Endothelial cell of umbilical vein (primary cell): Measurements from ENCODE around the gene S100A9. TPM values are rescaled to one million over a fixed set of nuclear protein-coding genes. Genes with fewer than 3 reads are reported as not detected.

Source experiments
- BruUV-seq: library from RNA; stranded (reverse); fragments of 400-500 nt; replicated peaks from 2 replicates; lab custom pipeline; 2021; lab: Mats Ljungman, UMichigan
- CTCF ChIA-PET: fragments of 300-600, 350-600 bp; sonication (Branson Sonifier 250); formaldehyde crosslinking; loops from one replicate; lab custom pipeline; 2021; ENCODE audit warnings: antibody characterized with exemption, inconsistent platforms; lab: Charles Lee
- POLR2A ChIA-PET: fragments of 300-600, 350-600 bp; sonication (Branson Sonifier 250); formaldehyde crosslinking; loops from one replicate; lab custom pipeline; 2021; ENCODE audit warnings: antibody characterized with exemption, inconsistent platforms; lab: Charles Lee
- DNase-seq: peaks from one replicate; pipeline ENCODE4 v3.0.0-alpha.2; 2011; ENCODE audit warnings: low read depth, low spot score
- FAIRE-seq: peaks from 2 replicates; lab custom pipeline; 2011; peaks lifted over from hg19 to GRCh38; lab: Jason Lieb, UNC
- H2AFZ ChIP-seq: 2 replicates; pipeline ENCODE4 v1.6.0; 2012; ENCODE audit warnings: low read depth, low read length, control low read depth, inconsistent platforms
- H3K27ac ChIP-seq: 2 replicates; pipeline ENCODE4 v1.5.1; 2011; ENCODE audit warnings: low read depth, mild to moderate bottlenecking, control low read depth, low read length, moderate library complexity; ENCODE audit not compliant: insufficient read depth
- H3K27me3 ChIP-seq, 2 experiments: 2 replicates each; pipeline versions ENCODE4 v1.6.0 to v1.6.1; 2011; ENCODE audit warnings: low read length in 2 of 2, mixed read lengths in 1 of 2; ENCODE audit not compliant: control insufficient read depth in 2 of 2, insufficient read depth in 2 of 2
- H3K36me3 ChIP-seq, 2 experiments: 2 replicates in 1 of 2; 3 replicates in 1 of 2; pipeline ENCODE4 v1.5.1; 2011; ENCODE audit warnings: low read length in 2 of 2, mild to moderate bottlenecking in 1 of 2, moderate library complexity in 1 of 2; ENCODE audit not compliant: control insufficient read depth in 2 of 2, insufficient read depth in 2 of 2; ENCODE audit errors: extremely low read depth in 1 of 2
- H3K4me1 ChIP-seq: 3 replicates; pipeline ENCODE4 v1.5.1; 2011; ENCODE audit warnings: mild to moderate bottlenecking, low read length; ENCODE audit not compliant: control insufficient read depth, insufficient read depth; ENCODE audit errors: extremely low read depth
- H3K4me2 ChIP-seq: 2 replicates; pipeline ENCODE4 v1.6.1; 2011; ENCODE audit warnings: low read length, control low read depth, mixed read lengths; ENCODE audit not compliant: insufficient read depth
- H3K4me3 ChIP-seq, 3 experiments: fragments of 200-600 bp in 1 of 3; sonication (generic), shearing (Covaris generic) in 1 of 3; replicated peaks in 1 of 3; 2 replicates each; pipeline ENCODE4 v1.5.1; 2011 to 2016; ENCODE audit warnings: control low read depth in 3 of 3, low read length in 3 of 3, mild to moderate bottlenecking in 2 of 3, inconsistent platforms in 1 of 3, low read depth in 1 of 3, moderate library complexity in 1 of 3; ENCODE audit not compliant: insufficient read depth in 1 of 3
- H3K79me2 ChIP-seq: 2 replicates; pipeline ENCODE4 v1.6.0; 2012; ENCODE audit warnings: low read length, inconsistent platforms; ENCODE audit not compliant: control insufficient read depth, insufficient read depth
- H3K9ac ChIP-seq: replicated peaks from 2 replicates; pipeline ENCODE3; 2011; ENCODE audit warnings: low read length, control low read depth; ENCODE audit not compliant: insufficient read depth; ENCODE audit errors: extremely low read depth
- H3K9me1 ChIP-seq: replicated peaks from 3 replicates; pipeline ENCODE4 v1.6.0; 2011; ENCODE audit warnings: mild to moderate bottlenecking, low read length; ENCODE audit not compliant: control insufficient read depth, insufficient read depth; ENCODE audit errors: extremely low read depth
- H3K9me3 ChIP-seq: replicated peaks from 2 replicates; pipeline ENCODE4 v1.5.1; 2012; ENCODE audit warnings: low read length, inconsistent platforms; ENCODE audit not compliant: control insufficient read depth, insufficient read depth
- H4K20me1 ChIP-seq: replicated peaks from 2 replicates; pipeline ENCODE3; 2011; ENCODE audit warnings: mild to moderate bottlenecking, low read length; ENCODE audit not compliant: control insufficient read depth, insufficient read depth; ENCODE audit errors: extremely low read depth
- EZH2 ChIP-seq: IDR thresholded peaks from 2 replicates; pipeline ENCODE4 v1.6.1; 2012; ENCODE audit warnings: borderline replicate concordance, low read depth, mild to moderate bottlenecking, moderate library complexity, low read length, inconsistent platforms; ENCODE audit not compliant: severe bottlenecking
- FOS ChIP-seq: IDR thresholded peaks from 2 replicates; pipeline ENCODE4 v1.6.1; 2011; ENCODE audit warnings: mild to moderate bottlenecking, low read length, moderate library complexity, borderline replicate concordance; ENCODE audit not compliant: insufficient read depth
- GATA2 ChIP-seq: IDR thresholded peaks from 2 replicates; pipeline ENCODE4 v1.7.0; 2011; ENCODE audit warnings: low read depth, mild to moderate bottlenecking, moderate library complexity, mixed read lengths, low read length; ENCODE audit not compliant: insufficient read length, insufficient read depth
- JUN ChIP-seq: IDR thresholded peaks from 2 replicates; pipeline ENCODE4 v1.6.1; 2011; ENCODE audit warnings: borderline replicate concordance, low read depth; ENCODE audit not compliant: insufficient read length, insufficient read depth
- MYC ChIP-seq: IDR thresholded peaks from one replicate; pipeline ENCODE4 v1.6.1; 2011; ENCODE audit warnings: mild to moderate bottlenecking, low read depth, low read length
- POLR2A ChIP-seq: IDR thresholded peaks from 2 replicates; pipeline ENCODE4 v1.6.1; 2012; ENCODE audit warnings: low read depth, mild to moderate bottlenecking, control low read depth, low read length
- POLR2AphosphoS5 ChIP-seq: IDR thresholded peaks from 2 replicates; pipeline ENCODE4 v1.6.1; 2012; ENCODE audit warnings: low read depth, mild to moderate bottlenecking, control low read depth, low read length, moderate library complexity; ENCODE audit not compliant: insufficient read depth
- dilution Hi-C: fragments of 300-500 bp; cut with MboI; formaldehyde crosslinking; loops from one replicate; pipeline ENCODE4 v1.15.0; 2019; ENCODE audit warnings: low sequenced_read_pairs; ENCODE audit not compliant: extremely low pct_ligation_motif_present
- intact Hi-C: fragments of 100-400 bp; cut with micrococcal nuclease; formaldehyde crosslinking; loops from one replicate; pipeline ENCODE4 v1.10.0; 2022
- polyA plus RNA-seq, 4 experiments: library from polyadenylated mRNA; depleted of rRNA in 3 of 4; stranded (reverse) in 3 of 4; unstranded in 1 of 4; fragments of >200 nt; gene quantifications; 2 replicates each; pipeline versions ENCODE4 v1.2.1 to v1.2.3, GENCODE V29; 2011 to 2012; ENCODE audit warnings: missing spikeins in 1 of 4
- total RNA-seq: library from RNA; stranded (reverse); gene quantifications from 2 replicates; pipeline ENCODE4 v1.2.3, GENCODE V29; 2021
- TF ChIP-seq, protein P1 (sequence below): IDR thresholded peaks from 2 replicates; pipeline ENCODE4 v1.6.1; 2011; ENCODE audit not compliant: insufficient read depth, insufficient read length
- TF ChIP-seq, protein P2 (sequence below), 2 donors: IDR thresholded peaks; 1 replicate in 1 of 2; 2 replicates in 1 of 2; pipeline ENCODE4 v1.5.1; 2011; ENCODE audit warnings: low read length in 2 of 2, mild to moderate bottlenecking in 2 of 2, moderate library complexity in 2 of 2, control low read depth in 1 of 2, inconsistent platforms in 1 of 2, low read depth in 1 of 2; ENCODE audit not compliant: insufficient read depth in 1 of 2; ENCODE audit errors: extremely low read depth in 1 of 2

Gene S100A9
- total and polyA plus RNA-seq, 2 donors (not counting 3 experiments of a cell fraction or from before 2014, with no cell fraction given): not detected

DNA sequence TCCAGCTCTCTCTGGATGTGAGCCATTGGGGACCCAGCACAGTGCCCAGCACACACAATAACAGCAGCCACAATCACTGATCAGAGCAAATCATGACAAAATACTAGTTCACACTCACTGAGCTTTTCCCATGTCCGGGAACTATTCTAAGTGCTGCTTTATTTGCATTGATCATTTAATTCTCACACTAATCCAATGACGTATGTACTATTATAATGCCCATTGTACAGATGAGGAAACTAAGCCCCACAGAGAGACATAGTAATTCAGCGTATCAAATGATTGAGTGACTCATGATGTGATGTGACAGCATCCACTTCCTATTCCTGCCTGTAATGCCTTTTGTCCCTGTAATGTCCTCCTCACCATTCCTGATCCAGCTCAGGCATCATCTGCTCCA, 35.2 kb downstream of the S100A9 start:
- H3K9me3 ChIP-seq: no peaks in the 10 kb centered on the region
- no peak overlapping the region for H3K27ac ChIP-seq
- TF ChIP-seq MYC (no peak), EZH2 (no peak), FOS (no peak)
- H4K20me1 ChIP-seq: no peaks in the 10 kb centered on the region
- H3K4me3 ChIP-seq: no peak overlapping the region
- H3K4me1 ChIP-seq: no peaks in the 10 kb centered on the region
- no peak overlapping the region for H3K4me2 ChIP-seq
- dilution Hi-C loops (no loop called here), intact Hi-C loops (no loop called here)
- H2AFZ ChIP-seq: no peak overlapping the region
- DNase-seq (no peak), FAIRE-seq (no peak)
- no TSS peak for BruUV-seq
- ChIA-PET POLR2A (no interaction called here), CTCF (no interaction called here)
- no peaks in the 10 kb centered on the region for H3K9me1 ChIP-seq
- no peak overlapping the region for H3K9ac ChIP-seq
- H3K27me3 ChIP-seq: no peaks in the 10 kb centered on the region
- H3K79me2 ChIP-seq: no peaks in the 10 kb centered on the region
- no peaks in the 10 kb centered on the region for H3K36me3 ChIP-seq

DNA sequence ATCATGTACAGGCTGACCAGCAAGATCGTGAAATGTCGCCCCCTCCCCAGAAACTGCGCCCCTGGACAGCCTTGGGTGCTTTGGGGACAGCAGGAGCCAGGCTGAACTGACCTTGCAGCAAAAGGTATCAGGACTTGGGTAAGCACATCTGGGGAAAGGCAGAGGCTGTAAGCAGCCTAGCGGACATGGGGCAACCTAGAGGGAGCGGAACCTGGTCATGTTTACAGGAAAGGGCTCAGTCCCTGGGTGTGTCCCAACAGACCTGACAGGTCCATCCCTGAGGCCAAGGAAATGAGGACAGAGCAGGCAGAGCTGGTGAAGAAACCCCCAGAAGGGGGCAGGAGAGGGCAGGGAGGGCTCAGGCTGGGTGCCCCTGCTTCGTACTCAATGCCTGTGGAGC, 36.3 kb downstream of the S100A9 start:
- ChIA-PET CTCF (no interaction called here), POLR2A (no interaction called here)
- H3K4me2 ChIP-seq: no peak overlapping the region
- TF ChIP-seq, protein P1, sequence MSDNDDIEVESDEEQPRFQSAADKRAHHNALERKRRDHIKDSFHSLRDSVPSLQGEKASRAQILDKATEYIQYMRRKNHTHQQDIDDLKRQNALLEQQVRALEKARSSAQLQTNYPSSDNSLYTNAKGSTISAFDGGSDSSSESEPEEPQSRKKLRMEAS: no peak
- TF ChIP-seq JUN (no peak), MYC (no peak), GATA2 (no peak), POLR2AphosphoS5 (no peak), EZH2 (no peak), POLR2A (no peak), FOS (no peak)
- TF ChIP-seq, protein P2, sequence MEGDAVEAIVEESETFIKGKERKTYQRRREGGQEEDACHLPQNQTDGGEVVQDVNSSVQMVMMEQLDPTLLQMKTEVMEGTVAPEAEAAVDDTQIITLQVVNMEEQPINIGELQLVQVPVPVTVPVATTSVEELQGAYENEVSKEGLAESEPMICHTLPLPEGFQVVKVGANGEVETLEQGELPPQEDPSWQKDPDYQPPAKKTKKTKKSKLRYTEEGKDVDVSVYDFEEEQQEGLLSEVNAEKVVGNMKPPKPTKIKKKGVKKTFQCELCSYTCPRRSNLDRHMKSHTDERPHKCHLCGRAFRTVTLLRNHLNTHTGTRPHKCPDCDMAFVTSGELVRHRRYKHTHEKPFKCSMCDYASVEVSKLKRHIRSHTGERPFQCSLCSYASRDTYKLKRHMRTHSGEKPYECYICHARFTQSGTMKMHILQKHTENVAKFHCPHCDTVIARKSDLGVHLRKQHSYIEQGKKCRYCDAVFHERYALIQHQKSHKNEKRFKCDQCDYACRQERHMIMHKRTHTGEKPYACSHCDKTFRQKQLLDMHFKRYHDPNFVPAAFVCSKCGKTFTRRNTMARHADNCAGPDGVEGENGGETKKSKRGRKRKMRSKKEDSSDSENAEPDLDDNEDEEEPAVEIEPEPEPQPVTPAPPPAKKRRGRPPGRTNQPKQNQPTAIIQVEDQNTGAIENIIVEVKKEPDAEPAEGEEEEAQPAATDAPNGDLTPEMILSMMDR (IDR thresholded peaks at IDR 0.05; ENCODE audit: extremely low read depth in 1 of 2, insufficient read depth in 1 of 2, low read depth in 1 of 2, low read length in 2 of 2): no peak
- no TSS peak for BruUV-seq
- H3K9ac ChIP-seq: no peak overlapping the region
- H3K4me1 ChIP-seq: no peaks in the 10 kb centered on the region
- intact Hi-C loops (no loop called here), dilution Hi-C loops (no loop called here)
- no peaks in the 10 kb centered on the region for H3K9me1 ChIP-seq
- no peak for FAIRE-seq
- H3K9me3 ChIP-seq: no peaks in the 10 kb centered on the region
- no peaks in the 10 kb centered on the region for H3K36me3 ChIP-seq
- DNase-seq: no peak
- no peaks in the 10 kb centered on the region for H3K79me2 ChIP-seq
- H2AFZ ChIP-seq: no peak overlapping the region
- H4K20me1 ChIP-seq: no peaks in the 10 kb centered on the region
- H3K4me3 ChIP-seq: no peak overlapping the region
- no peak overlapping the region for H3K27ac ChIP-seq
- H3K27me3 ChIP-seq: no peaks in the 10 kb centered on the region
